ENCODE data around the gene COL2A1.

DNA sequence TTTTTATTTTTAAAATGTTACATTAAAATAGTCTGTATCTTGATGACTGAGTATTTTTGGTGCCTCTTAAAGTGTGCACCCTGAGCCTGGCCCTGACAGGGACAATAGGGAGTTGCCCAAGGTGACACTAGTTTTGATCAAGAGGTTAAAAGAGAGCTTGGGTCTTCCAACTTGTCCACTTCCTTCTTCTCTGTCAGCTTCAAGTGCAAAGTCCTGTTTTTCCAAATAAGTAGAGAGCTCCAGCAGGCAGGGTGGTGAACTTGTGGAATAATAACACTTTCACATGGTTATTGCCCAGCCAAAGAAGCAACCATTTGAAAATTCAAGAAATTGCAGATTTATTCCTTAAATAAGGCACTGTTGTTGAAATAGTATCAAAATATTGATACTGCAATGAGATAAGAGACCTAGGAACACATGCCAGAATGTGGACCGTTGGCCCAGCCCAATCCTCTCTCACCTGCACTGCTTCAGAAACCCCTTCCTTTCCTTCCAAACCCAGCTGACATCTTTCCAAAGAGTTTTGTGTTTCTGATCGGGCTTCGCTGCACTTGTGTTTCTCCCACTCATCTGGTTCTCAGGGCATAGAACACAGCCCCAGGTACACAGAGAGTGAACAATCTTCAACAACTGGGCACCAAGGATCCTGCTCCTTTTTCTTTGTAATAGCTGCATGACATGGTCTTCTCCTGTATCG is 13.8 kb upstream of the COL2A1 start:
- TF ChIP-seq, protein P1, sequence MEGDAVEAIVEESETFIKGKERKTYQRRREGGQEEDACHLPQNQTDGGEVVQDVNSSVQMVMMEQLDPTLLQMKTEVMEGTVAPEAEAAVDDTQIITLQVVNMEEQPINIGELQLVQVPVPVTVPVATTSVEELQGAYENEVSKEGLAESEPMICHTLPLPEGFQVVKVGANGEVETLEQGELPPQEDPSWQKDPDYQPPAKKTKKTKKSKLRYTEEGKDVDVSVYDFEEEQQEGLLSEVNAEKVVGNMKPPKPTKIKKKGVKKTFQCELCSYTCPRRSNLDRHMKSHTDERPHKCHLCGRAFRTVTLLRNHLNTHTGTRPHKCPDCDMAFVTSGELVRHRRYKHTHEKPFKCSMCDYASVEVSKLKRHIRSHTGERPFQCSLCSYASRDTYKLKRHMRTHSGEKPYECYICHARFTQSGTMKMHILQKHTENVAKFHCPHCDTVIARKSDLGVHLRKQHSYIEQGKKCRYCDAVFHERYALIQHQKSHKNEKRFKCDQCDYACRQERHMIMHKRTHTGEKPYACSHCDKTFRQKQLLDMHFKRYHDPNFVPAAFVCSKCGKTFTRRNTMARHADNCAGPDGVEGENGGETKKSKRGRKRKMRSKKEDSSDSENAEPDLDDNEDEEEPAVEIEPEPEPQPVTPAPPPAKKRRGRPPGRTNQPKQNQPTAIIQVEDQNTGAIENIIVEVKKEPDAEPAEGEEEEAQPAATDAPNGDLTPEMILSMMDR (IDR thresholded peaks at IDR 0.05; ENCODE audit: low read depth, low read length), result no peak
- TF ChIP-seq EZH2phosphoT487 (IDR thresholded peaks at IDR 0.05; ENCODE audit: low read depth), result no peak
